HepG2 (cell line): ENCODE measurements around the gene N4BP2. TPM values are rescaled to one million over a fixed set of nuclear protein-coding genes. Genes with fewer than 3 reads are reported as not detected.

Source experiments
- DDIT3 ChIP-seq: sonication (generic); formaldehyde crosslinking; IDR thresholded peaks from 2 replicates; pipeline ENCODE4 v1.4.0; 2020; ENCODE audit warnings: mild to moderate bottlenecking, missing genetic modification reagents
- DNMT1 ChIP-seq: sonication (generic); formaldehyde crosslinking; IDR thresholded peaks from 2 replicates; pipeline ENCODE4 v1.5.1; 2020; ENCODE audit warnings: mild to moderate bottlenecking, missing genetic modification reagents
- E2F1 ChIP-seq: sonication (generic); formaldehyde crosslinking; IDR thresholded peaks from 2 replicates; pipeline ENCODE4 v1.5.0; 2020; ENCODE audit warnings: missing genetic modification reagents
- ETS1 ChIP-seq: sonication (generic); formaldehyde crosslinking; IDR thresholded peaks from 2 replicates; pipeline ENCODE4 v1.4.0; 2020; ENCODE audit warnings: missing genetic modification reagents
- HNF1B ChIP-seq: sonication (generic); formaldehyde crosslinking; IDR thresholded peaks from 2 replicates; pipeline ENCODE4 v1.5.1; 2020; ENCODE audit warnings: mild to moderate bottlenecking, moderate library complexity, missing genetic modification reagents
- MATR3 ChIP-seq: sonication (generic); formaldehyde crosslinking; IDR thresholded peaks from 2 replicates; pipeline ENCODE4 v1.4.0; 2020; ENCODE audit warnings: missing genetic modification reagents
- MAX ChIP-seq: IDR thresholded peaks from 2 replicates; pipeline ENCODE4 v1.6.1; 2012; ENCODE audit warnings: inconsistent platforms
- MXD4 ChIP-seq: IDR thresholded peaks from 2 replicates; pipeline ENCODE4 v1.6.1; 2016; ENCODE audit warnings: mild to moderate bottlenecking, missing biosample characterization, missing genetic modification reagents
- NFYB ChIP-seq: sonication (generic); formaldehyde crosslinking; IDR thresholded peaks from 2 replicates; pipeline ENCODE4 v1.4.0; 2020; ENCODE audit warnings: missing genetic modification reagents
- RAD51 ChIP-seq: fragments of 450-650 bp; IDR thresholded peaks from 2 replicates; pipeline ENCODE4 v1.6.1; 2016; ENCODE audit warnings: borderline replicate concordance
- RFXAP ChIP-seq: sonication (generic); formaldehyde crosslinking; IDR thresholded peaks from 2 replicates; pipeline ENCODE4 v1.4.0; 2020; ENCODE audit warnings: missing genetic modification reagents, borderline replicate concordance
- RNF219 ChIP-seq: sonication (generic); formaldehyde crosslinking; IDR thresholded peaks from 2 replicates; pipeline ENCODE4 v1.5.0; 2020; ENCODE audit warnings: mild to moderate bottlenecking, missing genetic modification reagents
- SMAD1 ChIP-seq: sonication (generic); formaldehyde crosslinking; IDR thresholded peaks from 2 replicates; pipeline ENCODE4 v1.4.0; 2020; ENCODE audit warnings: missing genetic modification reagents, low read depth, mild to moderate bottlenecking, borderline replicate concordance
- SP5 ChIP-seq: IDR thresholded peaks from 2 replicates; pipeline ENCODE4 v1.6.1; 2016; ENCODE audit warnings: low read depth, borderline replicate concordance
- SRSF1 ChIP-seq: fragments of 200-400 bp; formaldehyde crosslinking; optimal IDR thresholded peaks from 2 replicates; pipeline ENCODE3; 2017; ENCODE audit warnings: mild to moderate bottlenecking, low read depth, low read length, moderate library complexity
- ZNF687 ChIP-seq: sonication (generic); formaldehyde crosslinking; IDR thresholded peaks from 2 replicates; pipeline ENCODE4 v1.5.1; 2020; ENCODE audit warnings: mild to moderate bottlenecking, missing genetic modification reagents, moderate library complexity
- ZNF776 ChIP-seq: sonication (generic); formaldehyde crosslinking; IDR thresholded peaks from 2 replicates; pipeline ENCODE4 v1.4.0; 2020; ENCODE audit warnings: mild to moderate bottlenecking, missing genetic modification reagents
- polyA plus RNA-seq, 8 experiments: library from polyadenylated mRNA; depleted of rRNA in 3 of 8; stranded (reverse) in 7 of 8; unstranded in 1 of 8; fragments of >200 nt; fragmentation: Illumina TruSeq in 4 of 8; extraction: Trizol in 4 of 8; gene quantifications; 2 replicates each; pipeline versions ENCODE4 v1.2.1 to v1.2.3, GENCODE V29; 2011 to 2016; ENCODE audit warnings: low read depth in 4 of 8, missing spikeins in 1 of 8, mixed read lengths in 1 of 8; ENCODE audit not compliant: insufficient read depth in 1 of 8
- total RNA-seq, 5 experiments: library from RNA; depleted of rRNA; stranded (reverse); fragments of >200 nt; fragmentation: Illumina TruSeq; extraction: Trizol; gene quantifications; 2 replicates each; pipeline ENCODE4 v1.2.3, GENCODE V29; 2016; ENCODE audit warnings: low read depth in 1 of 5

Gene N4BP2
- total and polyA plus RNA-seq, 2 of the 13 experiments (the other 11 are each of a cell fraction or from before 2014, with no cell fraction given), result 5.6 to 12.9 TPM

GRCh38 chr4:40055863-40056715 is 561 bp upstream of the N4BP2 start (continued):
- TF ChIP-seq ZNF776 (CRISPR knock-in tag) (no peak), ETS1 (no peak), SP5 (CRISPR knock-in tag) (no peak), MXD4 (CRISPR knock-in tag) (no peak), SRSF1 (no peak), RNF219 (CRISPR knock-in tag) (no peak), HNF1B (CRISPR knock-in tag) (no peak; the same call in 1 of the 2 replicates), MAX (peak; percentile 49; the same call in 1 of the 2 replicates), SMAD1 (CRISPR knock-in tag) (no peak), DDIT3 (no peak), RFXAP (CRISPR knock-in tag) (0 out of 2 replicates have a peak, but pooled peaks have one; percentile 31), ZNF687 (CRISPR knock-in tag) (peak; percentile 82), MATR3 (CRISPR knock-in tag) (no peak), E2F1 (CRISPR knock-in tag) (no peak), NFYB (CRISPR knock-in tag) (0 out of 2 replicates have a peak, but pooled peaks have one; percentile 5), RAD51 (no peak), DNMT1 (CRISPR knock-in tag) (peak; percentile 80; the same call in 1 of the 2 replicates)
